A673 (cell line): ENCODE measurements around the gene IPCEF1. TPM values are rescaled to one million over a fixed set of nuclear protein-coding genes. Genes with fewer than 3 reads are reported as not detected.
"Not testable (repeated sequence)": the region's sequence is repeated elsewhere in the genome, so short reads cannot be mapped to it uniquely, and the experiment has no call there.

Experiments
- BruUV-seq: library from RNA; stranded (reverse); fragments of 400-500 nt; replicated peaks from 2 replicates; lab custom pipeline; 2021; lab: Mats Ljungman, UMichigan
- CTCF ChIA-PET: fragments of 300-600 bp; sonication (Branson Sonifier 250); formaldehyde crosslinking; loops from one replicate; lab custom pipeline; 2022; ENCODE audit warnings: antibody characterized with exemption; lab: Charles Lee
- POLR2A ChIA-PET: fragments of 300-600 bp; sonication (Branson Sonifier 250); formaldehyde crosslinking; loops from one replicate; lab custom pipeline; 2022; ENCODE audit warnings: antibody characterized with exemption; ENCODE audit not compliant: low non-redundant PET; lab: Charles Lee
- DNase-seq: peaks from one replicate; pipeline ENCODE4 v3.0.0-alpha.2; 2015; ENCODE audit warnings: low spot score
- H3K27ac ChIP-seq: fragments of 200-600 bp; sonication (generic); 2 replicates; pipeline ENCODE4 v1.5.1; 2016; ENCODE audit warnings: mixed run types, low read depth, mild to moderate bottlenecking, mixed read lengths, antibody characterized with exemption, low read length; ENCODE audit not compliant: poor library complexity, severe bottlenecking
- H3K27me3 ChIP-seq: fragments of 200-600 bp; sonication (generic); replicated peaks from 2 replicates; pipeline ENCODE4 v1.6.1; 2017; ENCODE audit warnings: mixed run types, low read depth, mild to moderate bottlenecking, mixed read lengths, antibody characterized with exemption, low read length; ENCODE audit not compliant: insufficient read depth, poor library complexity
- H3K36me3 ChIP-seq: fragments of 200-600 bp; sonication (generic); 2 replicates; pipeline ENCODE4 v1.6.1; 2016; ENCODE audit warnings: mixed run types, mild to moderate bottlenecking, mixed read lengths, antibody characterized with exemption, low read length; ENCODE audit not compliant: insufficient read depth, poor library complexity, severe bottlenecking
- H3K4me1 ChIP-seq: fragments of 200-600 bp; sonication (generic); 2 replicates; pipeline ENCODE4 v1.6.1; 2017; ENCODE audit warnings: mixed run types, mild to moderate bottlenecking, mixed read lengths, antibody characterized with exemption, low read length; ENCODE audit not compliant: insufficient read depth, poor library complexity, severe bottlenecking
- H3K4me3 ChIP-seq: fragments of 200-600 bp; sonication (generic); 2 replicates; pipeline ENCODE4 v1.5.1; 2016; ENCODE audit warnings: low read depth, mixed run types, mild to moderate bottlenecking, mixed read lengths, low read length; ENCODE audit not compliant: poor library complexity, severe bottlenecking
- H3K9me3 ChIP-seq: fragments of 200-600 bp; sonication (generic); 2 replicates; pipeline ENCODE4 v1.6.1; 2016; ENCODE audit warnings: mixed run types, low read depth, mild to moderate bottlenecking, mixed read lengths, antibody characterized with exemption, low read length; ENCODE audit not compliant: poor library complexity, severe bottlenecking
- CTCF ChIP-seq: fragments of 300-800, 200-600 bp; sonication (generic); conservative IDR thresholded peaks from 2 replicates; pipeline ENCODE4 v1.5.1; 2017; ENCODE audit warnings: low read depth, mild to moderate bottlenecking, antibody characterized with exemption, low read length, moderate library complexity, mixed read lengths
- EZH2 ChIP-seq: fragments of 200-600 bp; sonication (generic); IDR thresholded peaks from 2 replicates; pipeline ENCODE4 v1.6.1; 2017; ENCODE audit warnings: borderline replicate concordance, low read depth, mild to moderate bottlenecking, mixed read lengths, antibody characterized with exemption, low read length; ENCODE audit not compliant: poor library complexity, severe bottlenecking
- intact Hi-C: fragments of 100-400 bp; cut with micrococcal nuclease; formaldehyde crosslinking; loops from one replicate; pipeline ENCODE4 v1.10.0; 2022; ENCODE audit not compliant: unreplicated experiment
- total RNA-seq: library from RNA; stranded (reverse); gene quantifications from 2 replicates; pipeline ENCODE4 v1.2.3, GENCODE V29; 2021

Gene IPCEF1
- total RNA-seq, 1 experiment from 2014 or later: 1.4 TPM

DNA sequence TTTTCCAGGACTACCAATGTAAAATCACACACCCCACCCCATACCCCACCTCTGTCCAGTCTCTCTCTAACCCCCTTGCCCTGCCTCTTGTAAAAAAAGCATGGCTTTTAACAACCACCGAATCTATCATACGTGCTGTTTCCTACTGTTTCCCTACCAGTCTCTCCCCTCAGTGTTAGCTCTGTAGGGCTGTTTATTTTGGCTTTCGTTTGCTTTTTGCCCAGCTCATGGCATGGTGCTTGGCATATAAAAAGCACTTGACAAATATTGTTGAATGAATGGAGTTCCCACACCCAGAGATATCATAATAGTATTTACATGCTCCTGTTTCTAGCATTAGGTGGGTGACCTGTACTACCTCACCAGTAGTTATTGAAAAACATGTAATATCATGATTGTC is 169.4 kb downstream of the IPCEF1 start:
- no TSS peak for BruUV-seq

DNA sequence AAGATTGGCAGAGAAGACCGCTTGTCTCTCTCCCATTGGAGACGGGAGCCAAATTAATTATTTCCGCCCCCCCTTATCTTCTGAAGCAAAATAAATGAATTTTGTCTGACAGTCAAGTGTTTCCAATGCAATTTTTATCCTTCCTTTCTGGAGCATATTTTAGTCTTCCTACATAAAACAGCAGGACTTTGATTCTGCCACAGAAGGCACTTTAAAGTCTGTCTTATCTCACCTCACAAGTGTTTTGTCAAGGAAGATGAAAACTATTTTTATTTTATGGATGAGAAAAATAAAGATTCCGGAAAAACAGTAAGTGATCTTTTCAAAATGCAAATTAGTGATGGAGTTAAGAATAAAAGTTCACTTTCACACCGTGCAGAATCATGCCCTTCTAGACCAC is 177.2 kb downstream of the IPCEF1 start:
- TF ChIP-seq EZH2 (no peak), CTCF (no peak)
- CTCF ChIA-PET: no interaction called here
- POLR2A ChIA-PET: no interaction called here

More for the DNA sequence above, 169.4 kb downstream of the IPCEF1 start:
- no peaks in the 10 kb centered on the region for H3K27me3 ChIP-seq
- POLR2A ChIA-PET: no interaction called here
- intact Hi-C loops: no loop called here
- DNase-seq: no peak
- no peaks in the 10 kb centered on the region for H3K9me3 ChIP-seq
- TF ChIP-seq CTCF (no peak), EZH2 (no peak)
- H3K4me3 ChIP-seq: no peak overlapping the region
- no peaks in the 10 kb centered on the region for H3K4me1 ChIP-seq
- no peak overlapping the region for H3K27ac ChIP-seq
- CTCF ChIA-PET: no interaction called here
- H3K36me3 ChIP-seq: no peaks in the 10 kb centered on the region

GRCh38 chr6:154172393-154172792 is 184.2 kb downstream of the IPCEF1 start:
- H3K4me3 ChIP-seq, H3K27me3 ChIP-seq, H3K4me1 ChIP-seq, intact Hi-C loops, POLR2A ChIA-PET, DNase-seq, H3K27ac ChIP-seq, BruUV-seq, H3K36me3 ChIP-seq, H3K9me3 ChIP-seq: not testable (repeated sequence)
- CTCF ChIA-PET: interaction anchor here (0.7 kb wide), 1 partner anchor 105 kb away, joined by 3 read pairs; no protein-coding TSS in a partner anchor

More for the DNA sequence above, 177.2 kb downstream of the IPCEF1 start:
- H3K27me3 ChIP-seq: no peaks in the 10 kb centered on the region
- H3K9me3 ChIP-seq: no peaks in the 10 kb centered on the region
- H3K4me1 ChIP-seq: no peaks in the 10 kb centered on the region
- no peaks in the 10 kb centered on the region for H3K36me3 ChIP-seq
- no peak for DNase-seq
- no TSS peak for BruUV-seq
- H3K4me3 ChIP-seq: no peak overlapping the region
- intact Hi-C loops: no loop called here
- H3K27ac ChIP-seq: no peak overlapping the region

GRCh38 chr6:154170106-154170505 is 186.5 kb downstream of the IPCEF1 start:
- BruUV-seq: no TSS peak
- Histone ChIP-seq H3K27me3 (no peaks in the 10 kb centered on the region), H3K36me3 (no peaks in the 10 kb centered on the region), H3K9me3 (no peaks in the 10 kb centered on the region), H3K4me3 (no peak overlapping the region), H3K27ac (no peak overlapping the region), H3K4me1 (no peaks in the 10 kb centered on the region)
- intact Hi-C loops: no loop called here
- CTCF ChIA-PET: no interaction called here
- no peak for TF ChIP-seq EZH2
- no peak for TF ChIP-seq CTCF
- POLR2A ChIA-PET: no interaction called here
- DNase-seq: no peak
